Measurements from ENCODE around the gene NEUROD1.
A peak's percentile ranks its signal among the peaks of the same experiment; 100 is the strongest.

NEUROD1 gene

DNA sequence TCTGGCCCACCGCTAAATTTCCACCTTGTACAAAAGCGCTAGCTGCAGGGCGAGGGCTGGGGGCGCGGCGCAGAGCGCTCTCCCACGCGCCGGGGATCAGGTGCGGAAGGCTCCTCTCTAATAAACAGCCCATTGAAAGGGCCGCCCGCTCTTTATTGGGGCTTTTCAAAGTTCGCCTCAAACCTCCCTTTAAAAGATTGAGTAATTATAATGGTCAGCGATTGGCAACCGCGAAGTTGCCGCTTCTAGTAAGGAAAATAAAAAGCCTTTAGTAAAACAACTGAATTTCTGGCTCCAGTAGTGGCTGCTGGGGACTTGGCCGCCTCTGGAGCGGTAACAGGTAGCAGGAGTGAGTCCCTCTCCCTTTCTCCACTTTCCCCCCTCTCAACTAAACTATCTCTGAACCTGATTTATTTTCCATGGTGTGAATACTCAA lies 755 bp downstream of the NEUROD1 start:
- no peak overlapping the region for H3K4me3 ChIP-seq (ENCODE audit: low read depth, low read length)
- TF ChIP-seq, protein P1, sequence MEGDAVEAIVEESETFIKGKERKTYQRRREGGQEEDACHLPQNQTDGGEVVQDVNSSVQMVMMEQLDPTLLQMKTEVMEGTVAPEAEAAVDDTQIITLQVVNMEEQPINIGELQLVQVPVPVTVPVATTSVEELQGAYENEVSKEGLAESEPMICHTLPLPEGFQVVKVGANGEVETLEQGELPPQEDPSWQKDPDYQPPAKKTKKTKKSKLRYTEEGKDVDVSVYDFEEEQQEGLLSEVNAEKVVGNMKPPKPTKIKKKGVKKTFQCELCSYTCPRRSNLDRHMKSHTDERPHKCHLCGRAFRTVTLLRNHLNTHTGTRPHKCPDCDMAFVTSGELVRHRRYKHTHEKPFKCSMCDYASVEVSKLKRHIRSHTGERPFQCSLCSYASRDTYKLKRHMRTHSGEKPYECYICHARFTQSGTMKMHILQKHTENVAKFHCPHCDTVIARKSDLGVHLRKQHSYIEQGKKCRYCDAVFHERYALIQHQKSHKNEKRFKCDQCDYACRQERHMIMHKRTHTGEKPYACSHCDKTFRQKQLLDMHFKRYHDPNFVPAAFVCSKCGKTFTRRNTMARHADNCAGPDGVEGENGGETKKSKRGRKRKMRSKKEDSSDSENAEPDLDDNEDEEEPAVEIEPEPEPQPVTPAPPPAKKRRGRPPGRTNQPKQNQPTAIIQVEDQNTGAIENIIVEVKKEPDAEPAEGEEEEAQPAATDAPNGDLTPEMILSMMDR (IDR thresholded peaks at IDR 0.05; ENCODE audit: control insufficient read depth, extremely low read depth, insufficient read depth), result no peak
- no peak for DNase-seq (ENCODE audit: low read depth)

DNA sequence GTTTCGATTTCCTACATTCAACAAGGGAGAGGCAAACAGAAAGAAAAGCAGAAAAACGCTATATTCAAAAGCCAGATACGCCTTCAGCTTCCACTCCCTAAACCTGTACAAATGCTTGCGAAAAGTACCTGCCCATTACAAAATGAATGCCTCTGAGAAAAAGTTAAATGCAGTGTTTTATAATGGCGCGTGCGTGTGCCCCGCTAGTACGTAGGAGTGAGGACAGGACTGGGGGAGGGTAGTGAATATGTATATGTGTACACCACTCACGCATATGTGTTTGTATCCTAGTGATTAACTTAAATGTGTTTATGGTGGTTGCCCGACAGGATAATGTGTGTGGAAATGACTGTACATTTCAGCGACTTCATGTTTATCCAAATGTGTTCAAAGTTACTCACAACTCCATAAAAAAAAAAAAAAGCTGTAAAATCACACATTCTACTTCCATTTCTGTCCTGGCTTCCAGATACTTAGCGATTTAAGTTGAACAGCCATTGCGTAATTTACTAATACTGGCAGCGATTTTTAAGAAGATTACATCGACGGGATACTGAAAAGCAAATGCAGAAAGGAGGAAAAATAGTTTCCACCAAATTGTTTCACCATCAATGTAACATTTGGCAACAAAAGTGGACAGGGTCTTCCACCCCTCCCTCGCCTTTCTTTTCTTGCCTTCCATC lies 1.3 kb downstream of the NEUROD1 start:
- TF ChIP-seq, protein P1 (IDR thresholded peaks at IDR 0.05; ENCODE audit: control insufficient read depth, extremely low read depth, insufficient read depth), result no peak
- no peak overlapping the region for H3K4me3 ChIP-seq (ENCODE audit: low read depth, low read length)
- no peak for DNase-seq (ENCODE audit: low read depth)

DNA sequence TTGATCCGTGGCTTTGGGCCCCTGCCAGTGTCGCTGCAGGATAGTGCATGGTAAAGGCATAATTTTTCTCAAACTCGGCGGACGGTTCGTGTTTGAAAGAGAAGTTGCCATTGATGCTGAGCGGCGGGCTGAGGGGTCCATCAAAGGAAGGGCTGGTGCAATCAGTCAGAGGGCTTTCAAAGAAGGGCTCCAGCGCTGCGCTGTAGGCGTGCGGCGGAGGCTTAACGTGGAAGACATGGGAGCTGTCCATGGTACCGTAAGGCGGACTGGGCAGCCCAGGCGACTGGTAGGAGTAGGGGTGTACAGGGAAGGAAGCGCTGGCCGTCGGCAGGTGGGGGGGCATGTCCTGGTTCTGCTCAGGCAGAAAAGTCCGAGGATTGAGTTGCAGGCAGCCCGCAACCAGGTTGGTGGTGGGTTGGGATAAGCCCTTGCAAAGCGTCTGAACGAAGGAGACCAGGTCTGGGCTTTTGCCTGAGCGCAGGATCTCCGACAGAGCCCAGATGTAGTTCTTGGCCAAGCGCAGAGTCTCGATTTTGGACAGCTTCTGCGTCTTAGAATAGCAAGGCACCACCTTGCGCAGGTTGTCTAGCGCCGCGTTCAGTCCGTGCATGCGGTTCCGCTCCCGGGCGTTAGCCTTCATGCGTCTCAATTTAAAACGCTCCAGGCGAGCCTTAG lies 2.3 kb downstream of the NEUROD1 start:
- DNase-seq (ENCODE audit: low read depth), result peak; percentile 36
- TF ChIP-seq, protein P1 (IDR thresholded peaks at IDR 0.05; ENCODE audit: control insufficient read depth, extremely low read depth, insufficient read depth), result no peak
- H3K4me3 ChIP-seq (ENCODE audit: low read depth, low read length), result no peak overlapping the region

DNA sequence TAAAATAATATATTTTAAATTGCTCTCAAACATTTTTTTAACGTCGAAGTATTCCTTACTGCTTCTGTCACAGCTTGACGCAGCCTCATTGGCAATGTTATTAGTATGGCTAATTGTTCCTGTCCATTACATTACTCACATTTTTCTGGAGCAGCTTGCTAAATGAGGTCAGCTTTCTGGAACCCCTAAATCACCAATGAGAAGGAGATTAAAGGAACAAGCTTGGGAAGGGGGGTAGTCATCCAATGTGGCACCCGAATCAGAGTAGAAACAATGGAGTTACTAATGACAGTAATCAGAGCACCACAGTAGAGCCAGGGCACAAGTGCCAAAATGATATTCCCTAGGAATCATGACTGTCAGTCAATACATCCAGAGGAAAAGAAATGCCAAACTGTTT lies 5.1 kb downstream of the NEUROD1 start:
- no peak overlapping the region for H3K4me3 ChIP-seq (ENCODE audit: low read depth, low read length)
- TF ChIP-seq, protein P1 (IDR thresholded peaks at IDR 0.05; ENCODE audit: control insufficient read depth, extremely low read depth, insufficient read depth), result no peak
- DNase-seq (ENCODE audit: low read depth), result no peak

DNA sequence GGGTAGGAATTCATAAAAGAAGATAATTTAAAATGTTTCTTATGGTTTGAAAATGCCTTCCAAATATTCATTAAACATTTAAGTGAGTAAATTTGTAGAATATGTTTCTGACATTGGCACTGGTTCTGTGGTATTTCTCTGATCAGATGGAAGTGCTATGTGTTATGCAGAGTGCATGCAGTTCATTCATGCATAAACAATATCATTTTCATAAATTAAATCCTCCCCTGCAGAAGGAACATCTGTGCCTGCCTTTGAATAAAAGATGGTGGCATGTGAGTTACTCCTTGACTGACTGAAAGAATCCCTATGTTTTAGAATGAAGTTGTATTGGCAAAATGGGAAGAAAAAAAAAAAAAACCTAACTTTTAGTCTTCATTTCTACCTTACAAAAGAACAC lies 5.9 kb downstream of the NEUROD1 start:
- no peak for DNase-seq (ENCODE audit: low read depth)
- no peak overlapping the region for H3K4me3 ChIP-seq (ENCODE audit: low read depth, low read length)
- TF ChIP-seq, protein P1 (IDR thresholded peaks at IDR 0.05; ENCODE audit: control insufficient read depth, extremely low read depth, insufficient read depth), result no peak

DNA sequence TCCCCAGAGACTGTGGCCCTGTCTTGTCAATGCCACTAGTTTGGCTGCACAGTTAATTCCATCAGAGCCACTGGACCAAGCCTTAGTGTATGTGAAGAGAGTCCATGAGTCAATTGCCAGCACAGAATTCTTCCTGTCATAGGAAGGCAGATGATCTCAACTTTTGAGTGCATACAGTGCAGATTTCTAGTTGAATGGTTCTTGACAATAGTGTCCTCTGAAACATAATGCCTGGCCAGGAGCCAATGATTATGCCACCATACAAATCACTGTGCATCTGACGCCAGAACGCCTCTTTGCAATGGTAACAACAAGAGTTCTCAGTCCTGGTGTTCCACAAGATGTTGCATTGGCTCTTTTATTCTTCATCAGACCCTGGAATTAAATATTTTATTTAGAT lies 7.1 kb downstream of the NEUROD1 start:
- TF ChIP-seq, protein P1 (IDR thresholded peaks at IDR 0.05; ENCODE audit: control insufficient read depth, extremely low read depth, insufficient read depth), result no peak
- H3K4me3 ChIP-seq (ENCODE audit: low read depth, low read length), result no peak overlapping the region
- DNase-seq (ENCODE audit: low read depth), result no peak
